ENCODE measurements around the gene ADCY3. TPM values are rescaled to one million over a fixed set of nuclear protein-coding genes. Genes with fewer than 3 reads are reported as not detected.

Gene ADCY3
- polyA plus RNA-seq, 2 donors = 15.2 to 32.0 TPM

DNA sequence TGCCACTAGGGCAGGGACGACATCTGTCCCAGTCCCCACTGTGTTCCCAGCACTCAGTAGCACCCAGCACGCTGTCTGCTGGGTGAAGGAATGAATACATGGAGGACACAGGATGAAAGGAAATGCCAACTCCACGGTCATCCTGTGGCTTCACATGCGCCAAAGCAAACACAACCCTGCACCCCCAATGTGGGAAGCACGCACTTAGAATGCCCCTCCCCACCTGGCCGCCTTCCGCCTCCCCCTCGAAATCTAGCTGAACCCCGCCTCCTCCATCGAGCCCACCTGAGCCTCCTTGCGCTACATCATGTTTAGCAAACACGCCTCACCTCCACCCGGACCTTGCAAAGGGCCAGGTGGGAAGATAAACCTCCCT, 33.9 kb downstream of the ADCY3 start:
- 81 to 87% methylated on average over 13 of the region's 13 CpGs for whole genome bisulfite sequencing, 2 donors
- Histone ChIP-seq H3K4me1 (ENCODE audit: control insufficient read depth in 2 of 2, insufficient read depth in 2 of 2, low read length in 1 of 2) (peaks cover 3 to 7% of the 10 kb centered on the region in 2 donors), H3K36me3 (ENCODE audit: control insufficient read depth in 2 of 2, insufficient read depth in 2 of 2, low read length in 1 of 2) (peaks cover 0 to 3% of the 10 kb centered on the region in 2 donors), H3K9me3 (ENCODE audit: control insufficient read depth in 2 of 2, insufficient read depth in 1 of 2, low read depth in 1 of 2, low read length in 1 of 2) (no peaks in the 10 kb centered on the region), H3K4me3 (ENCODE audit: low read depth in 1 of 2, low read length in 2 of 2) (no peak overlapping the region), H3K27ac (ENCODE audit: low read depth in 2 of 2, low read length in 1 of 2) (peak overlapping the region; percentile 2), H3K27me3 (ENCODE audit: control insufficient read depth in 1 of 2, insufficient read depth in 2 of 2, low read length in 2 of 2) (no peaks in the 10 kb centered on the region)

DNA sequence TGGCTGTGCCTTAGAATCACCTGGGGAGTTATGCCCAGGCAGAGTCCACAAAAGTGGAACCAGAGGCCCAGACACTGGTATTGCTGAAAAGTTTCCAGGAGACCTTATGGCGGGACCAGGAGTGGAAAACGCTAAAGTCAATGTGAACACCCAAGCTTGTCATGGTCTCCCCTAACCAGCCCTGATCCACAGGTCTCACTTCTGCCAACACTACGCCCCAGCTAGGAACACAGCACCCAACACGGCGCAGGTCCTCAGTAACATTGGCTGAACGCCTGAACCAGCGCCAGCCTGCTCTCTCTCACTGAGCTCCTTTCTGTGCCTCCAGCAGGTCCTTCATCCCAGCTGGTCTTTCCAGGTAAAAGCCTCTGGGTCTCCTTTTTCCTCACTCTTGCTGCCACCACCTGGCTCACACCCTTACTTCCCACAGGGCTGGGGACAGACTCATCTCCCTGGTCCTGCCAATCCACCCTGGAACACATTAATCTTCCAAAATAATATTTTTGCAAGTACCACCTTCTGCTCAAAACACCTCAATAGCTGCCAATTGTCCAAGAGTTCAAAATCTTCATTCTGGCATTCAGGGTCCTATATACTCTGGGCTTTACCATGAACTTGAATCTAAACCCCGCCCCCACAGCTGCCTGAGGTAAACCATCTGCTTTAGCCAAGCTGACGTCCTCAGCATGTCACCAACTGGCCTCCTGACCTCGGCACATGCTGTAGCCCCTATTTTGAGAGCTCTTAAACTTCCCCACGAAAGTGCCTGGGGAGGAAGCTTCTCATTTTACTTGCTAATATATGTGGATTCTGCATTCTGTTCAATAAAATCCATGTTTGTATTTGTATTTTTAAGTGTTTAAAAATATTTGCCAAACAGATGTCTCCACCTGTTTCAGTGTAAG, 34.6 kb downstream of the ADCY3 start:
- Histone ChIP-seq H3K4me3 (ENCODE audit: low read depth in 1 of 2, low read length in 2 of 2) (no peak overlapping the region), H3K9me3 (ENCODE audit: control insufficient read depth in 2 of 2, insufficient read depth in 1 of 2, low read depth in 1 of 2, low read length in 1 of 2) (no peaks in the 10 kb centered on the region), H3K4me1 (ENCODE audit: control insufficient read depth in 2 of 2, insufficient read depth in 2 of 2, low read length in 1 of 2) (peaks cover 3 to 7% of the 10 kb centered on the region in 2 donors), H3K27ac (ENCODE audit: low read depth in 2 of 2, low read length in 1 of 2) (no peak overlapping the region), H3K36me3 (ENCODE audit: control insufficient read depth in 2 of 2, insufficient read depth in 2 of 2, low read length in 1 of 2) (peaks cover 0 to 3% of the 10 kb centered on the region in 2 donors), H3K27me3 (ENCODE audit: control insufficient read depth in 1 of 2, insufficient read depth in 2 of 2, low read length in 2 of 2) (no peaks in the 10 kb centered on the region)
- 86 to 88% methylated on average over 11 of the region's 11 CpGs for WGBS, 2 donors

DNA sequence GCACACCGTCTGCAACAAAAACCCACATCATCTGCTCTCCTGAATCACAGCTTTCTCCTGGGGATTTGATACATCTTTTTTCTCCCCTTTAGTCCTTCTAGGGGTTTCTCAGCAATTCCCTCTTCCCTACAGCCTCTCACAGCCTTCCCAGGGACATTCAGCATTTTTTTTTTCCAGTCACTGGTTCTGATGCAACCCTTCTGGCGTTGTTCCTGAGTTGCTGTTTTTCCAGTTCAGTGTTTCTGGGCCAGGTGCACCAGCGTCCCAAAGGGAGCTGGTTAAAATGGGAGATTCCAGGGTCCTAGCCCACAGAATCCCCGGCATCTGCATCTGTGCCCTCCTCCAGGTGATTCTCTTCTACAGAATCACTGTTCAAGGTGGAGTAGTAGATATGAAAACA, 36.1 kb downstream of the ADCY3 start:
- Histone ChIP-seq H3K9me3 (ENCODE audit: control insufficient read depth in 2 of 2, insufficient read depth in 1 of 2, low read depth in 1 of 2, low read length in 1 of 2) (no peaks in the 10 kb centered on the region), H3K4me3 (ENCODE audit: low read depth in 1 of 2, low read length in 2 of 2) (no peak overlapping the region), H3K4me1 (ENCODE audit: control insufficient read depth in 2 of 2, insufficient read depth in 2 of 2, low read length in 1 of 2) (peaks cover 3 to 7% of the 10 kb centered on the region in 2 donors), H3K27me3 (ENCODE audit: control insufficient read depth in 1 of 2, insufficient read depth in 2 of 2, low read length in 2 of 2) (no peaks in the 10 kb centered on the region), H3K27ac (ENCODE audit: low read depth in 2 of 2, low read length in 1 of 2) (no peak overlapping the region), H3K36me3 (ENCODE audit: control insufficient read depth in 2 of 2, insufficient read depth in 2 of 2, low read length in 1 of 2) (peaks cover 0 to 3% of the 10 kb centered on the region in 2 donors)
- 51 to 62% methylated on average over 4 of the region's 4 CpGs for WGBS, 2 donors

DNA sequence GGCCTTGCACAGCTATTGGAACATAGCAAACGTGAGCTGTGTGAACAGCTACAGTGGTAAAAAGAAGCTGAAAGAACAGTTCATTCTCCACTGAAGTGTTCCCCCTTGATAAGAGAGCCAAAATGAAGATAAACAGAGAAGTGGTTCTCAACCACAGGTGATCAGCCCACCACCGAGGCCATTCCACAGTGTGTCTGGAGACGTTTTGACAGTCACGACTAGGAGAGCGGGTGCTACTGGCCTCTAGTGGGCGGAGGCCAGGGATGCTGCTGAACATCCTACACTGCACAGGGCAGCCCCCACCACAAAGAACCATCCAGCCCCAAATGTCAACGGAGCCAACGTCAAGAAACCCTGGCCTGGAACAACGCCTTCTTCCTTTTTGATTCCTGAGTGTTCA, 38.4 kb downstream of the ADCY3 start:
- Histone ChIP-seq H3K4me1 (ENCODE audit: control insufficient read depth in 2 of 2, insufficient read depth in 2 of 2, low read length in 1 of 2) (peaks cover 3 to 4% of the 10 kb centered on the region in 2 donors), H3K27me3 (ENCODE audit: control insufficient read depth in 1 of 2, insufficient read depth in 2 of 2, low read length in 2 of 2) (no peaks in the 10 kb centered on the region), H3K27ac (ENCODE audit: low read depth in 2 of 2, low read length in 1 of 2) (no peak overlapping the region), H3K9me3 (ENCODE audit: control insufficient read depth in 2 of 2, insufficient read depth in 1 of 2, low read depth in 1 of 2, low read length in 1 of 2) (no peaks in the 10 kb centered on the region), H3K36me3 (ENCODE audit: control insufficient read depth in 2 of 2, insufficient read depth in 2 of 2, low read length in 1 of 2) (peaks cover 0 to 2% of the 10 kb centered on the region in 2 donors), H3K4me3 (ENCODE audit: low read depth in 1 of 2, low read length in 2 of 2) (no peak overlapping the region)
- WGBS, 2 donors = 85 to 89% methylated on average over 9 of the region's 9 CpGs

DNA sequence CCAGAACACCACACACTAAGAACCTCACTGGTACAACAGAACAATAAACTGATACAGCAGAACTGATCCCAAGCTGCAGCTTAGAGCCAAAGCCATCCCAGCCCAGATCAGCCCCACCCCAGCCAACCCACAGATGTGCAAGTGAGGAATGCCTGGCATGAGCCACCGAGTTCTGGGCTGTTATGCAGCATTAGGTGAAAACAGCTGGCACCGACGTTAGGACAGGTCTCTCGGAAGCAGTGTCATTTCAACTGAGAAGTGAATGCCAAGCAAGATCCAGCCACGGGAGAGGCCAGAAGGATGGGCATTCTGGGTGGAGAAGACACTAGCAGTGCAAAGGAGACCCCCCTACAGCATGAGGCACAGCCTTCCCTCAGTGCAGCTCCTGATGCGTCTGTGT, 38.9 kb downstream of the ADCY3 start:
- Histone ChIP-seq H3K27ac (ENCODE audit: low read depth in 2 of 2, low read length in 1 of 2) (no peak overlapping the region), H3K27me3 (ENCODE audit: control insufficient read depth in 1 of 2, insufficient read depth in 2 of 2, low read length in 2 of 2) (no peaks in the 10 kb centered on the region), H3K36me3 (ENCODE audit: control insufficient read depth in 2 of 2, insufficient read depth in 2 of 2, low read length in 1 of 2) (no peaks in the 10 kb centered on the region), H3K9me3 (ENCODE audit: control insufficient read depth in 2 of 2, insufficient read depth in 1 of 2, low read depth in 1 of 2, low read length in 1 of 2) (no peaks in the 10 kb centered on the region), H3K4me3 (ENCODE audit: low read depth in 1 of 2, low read length in 2 of 2) (no peak overlapping the region), H3K4me1 (ENCODE audit: control insufficient read depth in 2 of 2, insufficient read depth in 2 of 2, low read length in 1 of 2) (peaks cover 3% of the 10 kb centered on the region in 2 donors)
- 57 to 75% methylated on average over 6 of the region's 6 CpGs for WGBS, 2 donors

DNA sequence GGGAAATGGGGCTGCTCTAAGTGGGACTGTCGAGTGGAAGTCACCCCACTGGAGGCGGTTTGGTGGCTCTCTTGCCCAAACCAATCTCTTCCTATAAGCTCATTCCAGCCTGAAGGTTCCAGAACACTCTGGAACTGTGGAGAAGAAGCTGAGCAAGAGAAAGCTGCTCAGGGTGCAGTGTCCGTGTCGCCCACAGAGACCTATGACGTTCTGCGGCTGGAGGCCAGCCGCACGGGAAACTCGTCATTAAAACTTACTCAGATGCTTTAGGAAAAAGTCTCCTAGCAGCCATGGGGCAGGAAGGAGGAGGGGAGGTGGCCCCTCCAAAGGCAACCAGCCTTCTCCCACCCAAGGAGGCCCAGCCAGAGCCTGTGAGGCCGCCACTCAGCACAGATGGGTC, 41.7 kb downstream of the ADCY3 start:
- 87 to 91% methylated on average over 9 to 10 of the region's 10 CpGs for WGBS, 2 donors
- H3K4me3 ChIP-seq (ENCODE audit: low read depth in 1 of 2, low read length in 2 of 2) = no peak overlapping the region
- peaks cover 7 to 12% of the 10 kb centered on the region in 2 donors for H3K4me1 ChIP-seq (ENCODE audit: control insufficient read depth in 2 of 2, insufficient read depth in 2 of 2, low read length in 1 of 2)
- H3K9me3 ChIP-seq (ENCODE audit: control insufficient read depth in 2 of 2, insufficient read depth in 1 of 2, low read depth in 1 of 2, low read length in 1 of 2) = no peaks in the 10 kb centered on the region
- no peaks in the 10 kb centered on the region for H3K36me3 ChIP-seq (ENCODE audit: control insufficient read depth in 2 of 2, insufficient read depth in 2 of 2, low read length in 1 of 2)
- H3K27ac ChIP-seq (ENCODE audit: low read depth in 2 of 2, low read length in 1 of 2) = peak overlapping the region in 1 of 2 donors; percentile 13
- H3K27me3 ChIP-seq (ENCODE audit: control insufficient read depth in 1 of 2, insufficient read depth in 2 of 2, low read length in 2 of 2) = no peaks in the 10 kb centered on the region

DNA sequence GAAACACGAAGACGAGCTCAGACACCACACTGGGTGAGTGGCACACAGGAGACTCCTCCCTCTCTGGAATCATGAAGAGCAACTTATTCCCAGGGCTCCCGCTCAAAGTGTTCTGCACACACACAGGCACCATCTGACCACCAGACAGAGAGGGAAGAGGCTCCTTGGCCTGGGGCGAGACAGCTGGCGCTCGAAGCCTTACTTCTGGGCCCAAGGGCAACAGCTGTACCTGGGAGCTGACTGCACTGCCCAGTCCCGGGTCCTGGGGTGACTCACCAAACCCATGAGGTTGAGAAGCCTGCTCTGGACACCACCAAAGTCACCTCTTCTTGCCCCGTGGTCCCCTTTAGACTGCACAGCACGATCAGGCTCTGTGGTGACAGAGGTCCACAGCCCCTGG, 42.4 kb downstream of the ADCY3 start:
- no peaks in the 10 kb centered on the region for H3K9me3 ChIP-seq (ENCODE audit: control insufficient read depth in 2 of 2, insufficient read depth in 1 of 2, low read depth in 1 of 2, low read length in 1 of 2)
- peaks cover 7 to 14% of the 10 kb centered on the region in 2 donors for H3K4me1 ChIP-seq (ENCODE audit: control insufficient read depth in 2 of 2, insufficient read depth in 2 of 2, low read length in 1 of 2)
- no peak overlapping the region for H3K27ac ChIP-seq (ENCODE audit: low read depth in 2 of 2, low read length in 1 of 2)
- H3K36me3 ChIP-seq (ENCODE audit: control insufficient read depth in 2 of 2, insufficient read depth in 2 of 2, low read length in 1 of 2) = no peaks in the 10 kb centered on the region
- 83 to 85% methylated on average over 9 of the region's 9 CpGs for WGBS, 2 donors
- no peaks in the 10 kb centered on the region for H3K27me3 ChIP-seq (ENCODE audit: control insufficient read depth in 1 of 2, insufficient read depth in 2 of 2, low read length in 2 of 2)
- no peak overlapping the region for H3K4me3 ChIP-seq (ENCODE audit: low read depth in 1 of 2, low read length in 2 of 2)

DNA sequence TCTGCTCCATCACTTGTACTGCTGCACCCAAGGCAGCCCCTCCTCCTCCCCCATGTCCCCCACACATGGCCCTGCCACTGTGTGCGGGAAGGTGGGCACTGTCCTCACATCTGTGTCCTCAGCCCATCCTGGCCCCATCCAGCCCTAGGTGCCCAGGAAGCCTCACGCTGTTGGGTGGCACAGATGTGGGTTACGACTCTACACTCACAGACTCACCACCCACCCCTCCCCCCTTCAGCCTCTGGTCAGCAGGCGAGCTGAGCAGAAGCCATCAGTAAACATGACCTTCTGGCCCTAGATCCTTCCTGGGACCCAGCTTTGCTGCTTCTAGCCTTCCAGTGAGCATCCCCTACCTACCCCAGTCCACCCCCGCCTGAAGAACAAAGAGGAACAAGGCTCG, 43.0 kb downstream of the ADCY3 start:
- H3K27ac ChIP-seq (ENCODE audit: low read depth in 2 of 2, low read length in 1 of 2) = no peak overlapping the region
- no peak overlapping the region for H3K4me3 ChIP-seq (ENCODE audit: low read depth in 1 of 2, low read length in 2 of 2)
- WGBS, 2 donors = 94 to 95% methylated on average over 6 of the region's 6 CpGs

DNA sequence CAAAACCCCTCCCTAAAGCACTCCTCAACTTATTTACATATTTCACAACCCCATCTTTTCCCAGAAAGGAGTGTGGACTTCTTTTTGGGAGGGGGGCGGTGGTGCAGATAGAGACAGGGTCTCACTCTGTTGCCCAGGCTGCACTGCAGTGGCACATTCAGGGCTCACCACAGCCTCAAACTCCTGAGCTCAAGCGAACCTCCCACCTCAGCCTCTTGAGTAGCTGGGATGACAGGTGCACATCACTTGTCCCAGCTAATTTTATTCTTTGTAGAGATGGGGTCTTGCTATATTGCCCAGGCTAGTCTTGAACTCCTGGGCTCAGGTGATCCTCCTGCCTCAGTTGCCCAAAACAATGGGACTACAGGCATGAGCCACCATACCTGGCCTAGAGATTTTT, 44.1 kb downstream of the ADCY3 start:
- no peaks in the 10 kb centered on the region for H3K9me3 ChIP-seq (ENCODE audit: control insufficient read depth in 2 of 2, insufficient read depth in 1 of 2, low read depth in 1 of 2, low read length in 1 of 2)
- 92 to 96% methylated on average over 2 of the region's 2 CpGs for WGBS, 2 donors
- H3K4me3 ChIP-seq (ENCODE audit: low read depth in 1 of 2, low read length in 2 of 2) = no peak overlapping the region
- peaks cover 7 to 12% of the 10 kb centered on the region in 2 donors for H3K4me1 ChIP-seq (ENCODE audit: control insufficient read depth in 2 of 2, insufficient read depth in 2 of 2, low read length in 1 of 2)
- H3K36me3 ChIP-seq (ENCODE audit: control insufficient read depth in 2 of 2, insufficient read depth in 2 of 2, low read length in 1 of 2) = peaks cover 0 to 4% of the 10 kb centered on the region in 2 donors
- H3K27me3 ChIP-seq (ENCODE audit: control insufficient read depth in 1 of 2, insufficient read depth in 2 of 2, low read length in 2 of 2) = no peaks in the 10 kb centered on the region
- H3K27ac ChIP-seq (ENCODE audit: low read depth in 2 of 2, low read length in 1 of 2) = no peak overlapping the region

More for the DNA sequence above, 43.0 kb downstream of the ADCY3 start:
- Histone ChIP-seq H3K4me1 (ENCODE audit: control insufficient read depth in 2 of 2, insufficient read depth in 2 of 2, low read length in 1 of 2) (peaks cover 7 to 14% of the 10 kb centered on the region in 2 donors), H3K27me3 (ENCODE audit: control insufficient read depth in 1 of 2, insufficient read depth in 2 of 2, low read length in 2 of 2) (no peaks in the 10 kb centered on the region), H3K9me3 (ENCODE audit: control insufficient read depth in 2 of 2, insufficient read depth in 1 of 2, low read depth in 1 of 2, low read length in 1 of 2) (no peaks in the 10 kb centered on the region), H3K36me3 (ENCODE audit: control insufficient read depth in 2 of 2, insufficient read depth in 2 of 2, low read length in 1 of 2) (no peaks in the 10 kb centered on the region)

DNA sequence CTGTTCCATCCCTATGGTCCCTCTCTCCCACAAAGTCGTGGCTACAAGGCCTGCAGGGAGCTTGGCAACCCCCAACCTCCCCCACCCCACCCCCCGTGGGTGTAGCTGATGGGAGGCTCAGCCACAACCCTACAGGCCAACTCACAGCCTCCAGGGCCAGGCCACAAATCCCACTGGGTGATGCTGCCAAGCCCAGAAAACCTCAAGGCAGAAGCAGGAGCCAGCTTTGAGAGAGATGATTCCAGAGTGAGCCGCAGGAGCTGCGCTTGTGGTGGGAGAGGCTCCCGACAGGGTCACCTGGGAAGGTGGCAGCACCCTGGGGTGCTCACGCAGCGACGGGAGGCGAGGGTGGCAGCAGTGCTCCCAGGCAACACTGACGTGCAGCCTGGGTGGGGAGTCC, 44.8 kb downstream of the ADCY3 start:
- Histone ChIP-seq H3K36me3 (ENCODE audit: control insufficient read depth in 2 of 2, insufficient read depth in 2 of 2, low read length in 1 of 2) (peaks cover 0 to 4% of the 10 kb centered on the region in 2 donors), H3K27ac (ENCODE audit: low read depth in 2 of 2, low read length in 1 of 2) (no peak overlapping the region), H3K9me3 (ENCODE audit: control insufficient read depth in 2 of 2, insufficient read depth in 1 of 2, low read depth in 1 of 2, low read length in 1 of 2) (no peaks in the 10 kb centered on the region), H3K4me1 (ENCODE audit: control insufficient read depth in 2 of 2, insufficient read depth in 2 of 2, low read length in 1 of 2) (peaks cover 7 to 12% of the 10 kb centered on the region in 2 donors), H3K4me3 (ENCODE audit: low read depth in 1 of 2, low read length in 2 of 2) (no peak overlapping the region), H3K27me3 (ENCODE audit: control insufficient read depth in 1 of 2, insufficient read depth in 2 of 2, low read length in 2 of 2) (no peaks in the 10 kb centered on the region)
- WGBS, 2 donors = 70 to 85% methylated on average over 10 of the region's 10 CpGs

All from esophagus (tissue), 2 donors.